HG02678 (cell line): ENCODE results near the gene SVEP1.

Experiments used
- ATAC-seq: cut with Tn5 transposase; IDR thresholded peaks from one replicate; pipeline ENCODE4 v1.9.1; 2021; ENCODE audit warnings: mild to moderate bottlenecking, moderate library complexity; ENCODE audit not compliant: unreplicated experiment

SVEP1 gene

DNA sequence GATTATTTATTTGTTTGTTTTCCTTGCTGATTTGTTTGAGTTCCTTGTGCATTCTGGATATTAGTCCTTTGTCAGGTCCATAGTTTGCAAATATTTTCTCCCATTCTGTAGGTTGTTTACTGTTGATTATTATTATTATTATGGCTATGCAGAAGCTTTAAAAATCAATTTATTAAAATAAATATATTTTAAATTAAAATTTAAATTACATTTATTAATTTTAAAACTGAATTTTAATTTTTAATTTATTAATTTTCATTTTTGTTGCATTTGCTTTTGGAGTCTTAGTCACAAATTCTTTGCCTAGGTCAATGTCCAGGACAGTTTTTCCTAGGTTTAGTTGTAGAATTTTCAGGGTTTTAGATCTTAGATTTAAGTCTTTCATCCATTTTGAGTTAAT, 50.9 kb downstream of the SVEP1 start:
- ATAC-seq = no peak

DNA sequence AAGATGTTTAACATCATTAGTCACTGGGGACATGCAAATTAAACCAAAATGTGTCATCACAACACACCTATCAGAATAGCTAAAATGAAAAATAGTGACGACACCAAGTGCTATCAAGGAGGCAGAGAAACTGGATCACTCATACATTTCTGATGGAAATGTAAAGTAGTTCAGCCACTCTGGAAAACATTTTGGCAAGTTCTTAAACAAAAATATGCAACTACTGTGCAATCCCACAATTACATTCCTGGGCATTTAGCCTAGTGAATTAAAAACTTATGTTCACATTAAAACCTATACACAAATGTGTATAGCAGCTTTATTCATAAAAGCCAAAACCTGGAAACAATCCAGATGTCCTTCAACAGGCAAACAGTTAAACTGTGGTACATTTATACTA, 53.1 kb downstream of the SVEP1 start:
- no peak for ATAC-seq

DNA sequence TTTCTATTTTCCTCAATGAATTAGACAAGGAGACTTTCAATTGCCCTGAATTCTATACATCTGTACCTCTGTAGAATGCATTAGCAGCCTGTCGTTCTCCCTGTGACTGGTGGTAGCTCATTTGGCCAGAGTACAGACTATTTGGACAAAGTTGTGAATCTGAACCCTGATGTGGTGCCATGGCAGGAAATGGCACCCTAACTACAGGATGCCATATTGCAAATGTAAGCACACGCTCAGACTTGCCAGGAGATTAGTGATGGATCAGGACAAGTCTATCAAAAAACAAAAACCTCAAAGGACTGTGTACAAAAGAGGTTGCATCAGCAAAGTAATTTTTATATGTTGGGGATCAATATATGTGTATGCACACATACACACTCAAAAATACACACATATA, 58.3 kb downstream of the SVEP1 start:
- ATAC-seq = no peak

DNA sequence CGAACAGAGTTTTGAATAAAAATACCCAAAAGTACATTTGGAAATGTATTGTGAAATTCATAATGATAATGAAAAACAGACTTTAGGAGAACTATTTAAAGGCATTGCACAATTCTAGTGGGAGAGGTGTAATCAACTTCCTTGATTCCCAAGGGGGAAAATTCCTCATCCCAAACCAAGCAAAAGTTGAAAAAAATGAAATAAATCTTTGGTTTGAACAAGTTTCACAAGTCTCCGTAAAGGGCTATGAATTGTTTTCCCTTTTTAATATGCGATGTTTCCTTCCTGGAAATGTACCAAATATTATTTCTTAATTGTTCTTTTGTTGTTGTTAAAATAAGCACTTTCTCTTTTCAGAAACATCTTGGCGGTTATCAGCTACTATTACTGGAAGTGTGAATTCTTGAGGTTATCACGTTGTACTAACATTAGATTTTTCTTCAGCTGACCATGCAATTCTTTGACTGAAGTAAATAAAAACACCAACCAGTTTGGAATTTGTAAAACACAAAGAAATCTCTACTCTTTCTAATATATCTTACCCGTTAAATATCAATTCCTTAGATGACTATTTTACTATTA, 59.3 kb downstream of the SVEP1 start:
- ATAC-seq = no peak

DNA sequence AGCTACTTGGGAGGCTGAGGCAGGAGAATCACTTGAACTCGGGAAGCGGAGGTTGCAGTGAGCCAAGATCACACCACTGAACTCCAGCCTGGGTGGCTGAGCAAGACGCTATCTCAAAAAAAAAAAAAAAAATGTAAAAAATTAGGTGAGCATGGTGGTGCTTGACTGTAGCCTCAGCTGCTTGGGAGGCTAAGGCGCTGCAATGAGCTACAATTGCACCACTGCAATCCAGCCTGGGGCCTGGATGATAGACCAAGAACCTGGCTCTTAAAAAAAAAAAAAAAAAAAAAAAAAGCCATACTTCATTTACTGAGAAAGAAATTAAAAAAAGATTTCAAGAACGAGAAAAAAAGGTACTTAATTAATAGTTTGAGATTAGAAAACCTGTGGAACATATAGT, 62.1 kb downstream of the SVEP1 start:
- ATAC-seq = no peak

DNA sequence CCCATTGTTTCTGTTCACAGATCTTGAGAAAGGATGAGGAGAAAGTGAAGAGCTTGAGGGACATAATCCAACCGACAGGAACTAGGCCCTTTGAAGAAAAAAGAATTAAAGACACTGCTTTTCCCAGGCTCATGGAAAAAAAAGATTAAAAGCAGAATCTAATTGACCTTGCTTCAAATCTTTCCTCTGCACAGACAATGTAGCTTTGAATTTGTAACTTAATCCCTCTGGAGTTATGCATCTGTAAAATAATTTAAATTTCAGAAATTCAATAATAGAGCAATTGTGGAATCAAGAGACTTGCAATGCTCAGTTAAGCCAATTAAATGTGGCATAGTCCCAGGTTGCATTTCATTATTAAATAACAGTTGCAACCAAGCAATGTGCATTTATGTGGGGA, 64.6 kb downstream of the SVEP1 start:
- no peak for ATAC-seq

DNA sequence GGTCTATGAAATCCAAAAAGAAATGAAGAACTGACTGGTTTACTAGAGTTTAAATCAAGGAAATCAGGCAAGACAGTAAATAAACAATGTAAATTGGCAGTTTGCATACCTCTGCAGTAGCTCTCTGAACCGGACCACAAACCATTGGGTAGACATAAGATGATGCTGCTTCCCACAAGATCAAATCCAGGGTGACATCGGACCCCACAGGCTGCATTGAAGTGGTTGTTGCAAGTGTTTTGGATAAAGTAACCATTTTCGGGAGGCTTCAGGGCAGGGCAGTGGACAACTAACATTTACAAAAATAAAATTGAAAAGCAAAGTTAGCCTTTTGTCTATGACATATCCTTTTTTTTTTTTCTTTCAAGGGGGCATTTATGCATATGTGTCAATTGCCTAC, 66.7 kb downstream of the SVEP1 start:
- ATAC-seq = no peak

DNA sequence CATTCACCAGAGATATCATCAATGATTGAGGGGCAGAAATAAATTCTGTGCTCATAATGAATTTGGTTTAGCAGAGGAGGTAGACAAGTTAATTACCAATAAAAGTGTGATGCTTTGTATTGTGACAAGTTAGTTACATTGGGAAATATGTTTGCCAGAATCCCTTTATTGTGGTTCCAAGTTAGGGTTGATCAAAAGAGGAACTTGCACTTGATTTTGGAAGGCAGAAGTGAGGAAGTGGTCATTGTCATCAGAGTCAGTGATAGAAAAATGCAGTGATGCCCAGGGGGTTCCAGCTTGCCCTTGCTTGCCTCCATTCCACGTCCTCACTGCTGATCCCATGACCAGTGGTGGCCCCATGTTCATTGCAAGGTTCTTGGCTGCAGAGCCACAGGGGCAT, 69.7 kb downstream of the SVEP1 start:
- no peak for ATAC-seq

DNA sequence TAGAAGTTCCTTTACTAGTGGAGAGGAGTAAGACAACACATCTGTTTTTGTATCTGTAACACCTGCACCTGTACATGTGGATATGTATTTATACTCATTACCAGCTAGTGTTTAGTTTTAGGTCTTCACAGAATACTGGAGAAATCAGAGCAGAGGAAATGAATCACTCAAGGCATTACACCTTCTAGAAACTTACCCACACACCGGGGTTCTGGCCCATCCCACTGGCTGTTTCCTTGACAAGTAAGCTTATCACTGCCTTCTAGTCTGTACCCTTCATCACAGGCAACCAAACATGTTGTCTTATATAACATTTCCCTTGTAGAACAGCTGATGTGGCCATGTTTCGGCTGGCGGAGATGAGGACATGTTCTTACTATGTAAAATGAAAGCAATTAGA, 76.7 kb downstream of the SVEP1 start:
- ATAC-seq = no peak

DNA sequence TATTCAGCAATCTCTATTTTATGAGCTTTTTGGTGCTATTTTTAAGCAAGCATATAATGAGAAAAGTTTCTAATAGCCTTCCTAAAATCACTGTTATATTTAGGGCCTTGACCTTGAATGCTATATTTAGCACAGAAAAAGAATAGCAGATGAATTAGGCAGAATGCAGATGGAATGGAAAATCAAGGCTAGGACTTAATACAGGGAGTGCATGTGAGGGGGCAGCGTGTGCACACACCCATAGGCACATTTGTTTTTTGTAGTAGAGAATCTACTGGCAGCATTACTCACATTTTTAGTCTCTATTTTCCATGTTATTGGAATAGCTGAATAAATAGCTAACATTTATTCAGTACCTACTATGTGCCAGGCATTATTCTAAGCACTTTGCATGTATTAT, 79.9 kb downstream of the SVEP1 start:
- no peak for ATAC-seq

DNA sequence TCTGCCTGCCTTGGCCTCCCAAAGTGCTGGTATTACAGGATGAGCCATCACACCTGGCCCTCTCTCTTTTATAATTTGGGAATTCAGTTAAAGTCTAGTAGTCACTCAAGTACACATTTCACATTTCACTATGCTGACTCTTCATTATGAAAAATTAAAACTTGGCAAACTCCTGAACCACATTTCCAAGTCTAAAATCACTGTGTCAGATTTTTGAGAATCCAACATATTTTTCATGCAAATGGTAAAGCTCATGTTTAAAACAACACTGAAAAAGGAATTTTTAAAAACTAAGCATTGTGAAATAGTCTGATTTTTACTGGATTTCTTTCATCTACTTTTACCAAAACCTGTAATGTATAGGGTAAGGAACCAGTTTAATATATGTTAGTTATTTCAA, 92.3 kb downstream of the SVEP1 start:
- ATAC-seq = no peak

DNA sequence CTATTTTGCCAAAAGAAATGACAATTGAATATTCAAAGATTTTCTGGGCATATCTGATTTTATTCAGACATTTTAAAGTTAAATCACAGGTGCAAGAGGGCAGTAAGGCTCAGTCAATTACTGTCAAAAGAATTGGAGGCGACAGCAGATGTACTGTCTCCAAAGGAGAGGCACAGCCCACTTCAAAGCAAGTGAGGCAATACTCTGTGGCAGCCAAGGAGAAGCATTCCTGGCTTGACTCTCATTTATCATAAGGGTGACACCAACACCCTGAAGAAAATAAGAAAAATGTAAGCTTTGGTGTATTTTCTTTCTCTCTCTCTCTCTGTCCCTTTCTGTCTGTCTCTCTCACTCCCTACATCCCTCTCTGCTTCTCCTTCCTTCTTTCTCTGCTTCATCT, 93.3 kb downstream of the SVEP1 start:
- no peak for ATAC-seq

DNA sequence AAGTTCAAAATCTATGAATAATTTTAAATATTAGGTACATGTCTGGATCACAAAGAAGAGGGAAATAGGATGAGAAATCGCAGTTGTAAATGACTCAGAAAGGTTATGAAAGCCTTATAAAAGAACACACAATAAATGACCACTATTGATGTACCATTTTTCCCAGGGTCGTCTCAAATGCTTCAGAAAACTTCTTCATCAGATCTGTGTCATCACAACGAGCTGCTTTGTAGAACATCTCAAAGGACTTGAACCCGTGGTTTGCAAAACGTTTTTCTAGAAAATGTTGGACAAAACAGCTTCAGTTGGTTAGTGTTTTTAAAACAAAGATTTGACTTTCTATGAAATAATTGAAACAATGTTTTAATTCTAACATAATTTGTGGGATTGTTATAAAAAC, 100.1 kb downstream of the SVEP1 start:
- no peak for ATAC-seq

DNA sequence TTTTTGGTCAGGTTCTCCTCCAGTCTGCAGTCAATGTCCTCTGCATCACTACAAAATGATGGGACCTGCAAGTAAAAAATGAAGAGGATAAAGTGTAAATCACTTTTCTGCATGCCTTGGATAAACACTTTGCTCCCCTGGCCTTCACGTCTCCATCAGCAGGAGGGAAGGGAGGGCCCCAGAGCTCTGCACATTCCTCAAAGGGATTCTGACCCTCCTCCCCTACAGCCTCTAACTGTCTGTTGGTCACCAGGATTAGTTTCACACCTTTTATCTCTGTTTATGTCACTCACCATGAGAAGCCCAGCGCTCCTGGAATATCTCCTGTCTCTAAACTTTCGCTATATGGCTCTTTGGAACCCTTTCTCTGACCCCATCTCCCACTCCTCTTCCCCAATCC, 103.3 kb downstream of the SVEP1 start:
- no peak for ATAC-seq

DNA sequence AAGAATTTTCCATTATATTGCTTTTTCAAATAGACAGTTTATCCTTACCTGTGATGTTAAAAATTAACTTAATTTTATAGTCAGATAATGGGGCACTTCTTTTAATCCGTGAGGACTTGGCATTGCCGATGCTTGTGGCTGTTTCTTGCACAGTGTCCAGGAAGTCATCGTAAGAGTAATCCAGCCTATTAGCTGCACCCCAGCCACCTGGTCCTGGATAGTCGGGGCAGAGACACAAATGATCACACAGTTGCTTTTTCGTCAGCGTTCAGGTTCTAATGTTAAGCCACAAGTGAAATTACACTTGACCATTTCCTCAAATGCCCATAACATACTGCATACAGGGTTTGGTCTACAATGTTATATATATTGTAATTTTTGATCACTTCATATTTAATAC, 107.4 kb downstream of the SVEP1 start:
- ATAC-seq = no peak

DNA sequence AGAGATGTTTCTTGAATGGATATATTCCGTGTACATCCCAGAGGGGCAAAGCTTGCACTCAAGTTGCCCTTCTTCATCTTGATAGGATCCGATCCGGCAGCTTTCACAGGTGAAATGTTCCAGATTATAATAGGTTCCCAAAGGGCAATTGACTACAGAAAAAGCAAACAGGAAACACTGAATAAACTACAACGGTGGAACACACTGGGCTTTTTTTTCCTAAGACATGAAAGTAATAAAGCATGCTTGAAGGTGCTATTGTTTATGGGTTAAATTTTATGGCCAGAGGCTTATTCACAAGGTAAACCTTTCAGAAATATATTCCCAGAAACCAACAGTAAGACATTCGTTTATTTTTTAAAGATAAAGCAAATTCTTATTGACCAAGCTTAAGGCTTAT, 110.6 kb downstream of the SVEP1 start:
- no peak for ATAC-seq

DNA sequence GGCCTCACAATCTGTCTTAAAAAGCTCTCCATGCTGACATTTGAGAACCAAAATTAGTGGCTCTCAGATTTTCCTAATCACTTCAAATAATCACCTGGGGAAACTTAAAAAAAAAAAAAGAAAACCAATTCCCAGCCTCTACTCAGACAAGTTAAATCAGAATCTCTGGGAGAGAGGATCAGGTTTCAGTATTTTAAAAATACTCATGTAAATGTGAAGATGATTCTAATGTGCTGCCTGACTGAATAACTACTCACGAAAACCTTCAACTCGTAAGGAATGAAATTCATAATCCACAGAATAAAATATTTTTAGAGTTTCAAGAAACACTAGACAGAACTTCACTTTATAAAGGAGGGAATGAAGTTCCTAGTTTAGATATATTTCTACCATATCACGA, 114.4 kb downstream of the SVEP1 start:
- ATAC-seq = no peak

DNA sequence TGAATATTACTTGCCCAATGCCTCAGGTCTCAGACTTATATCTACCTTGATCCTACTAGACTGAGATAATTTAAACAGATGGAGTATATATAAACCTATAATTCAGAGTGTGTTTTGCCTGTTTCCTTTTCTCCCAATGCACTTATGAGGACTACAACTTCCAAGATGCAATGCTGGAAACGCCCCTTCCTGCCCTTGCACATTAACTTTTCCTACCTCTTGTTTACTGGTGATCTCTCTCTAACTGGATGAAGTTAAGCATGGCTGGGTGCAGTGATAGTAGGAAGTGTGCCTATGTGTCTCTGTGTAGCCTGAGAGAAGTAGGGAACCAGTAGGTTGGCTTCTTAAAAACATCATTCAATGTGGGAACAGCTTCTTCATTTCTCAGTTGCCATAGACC, 115.2 kb downstream of the SVEP1 start:
- ATAC-seq = no peak

DNA sequence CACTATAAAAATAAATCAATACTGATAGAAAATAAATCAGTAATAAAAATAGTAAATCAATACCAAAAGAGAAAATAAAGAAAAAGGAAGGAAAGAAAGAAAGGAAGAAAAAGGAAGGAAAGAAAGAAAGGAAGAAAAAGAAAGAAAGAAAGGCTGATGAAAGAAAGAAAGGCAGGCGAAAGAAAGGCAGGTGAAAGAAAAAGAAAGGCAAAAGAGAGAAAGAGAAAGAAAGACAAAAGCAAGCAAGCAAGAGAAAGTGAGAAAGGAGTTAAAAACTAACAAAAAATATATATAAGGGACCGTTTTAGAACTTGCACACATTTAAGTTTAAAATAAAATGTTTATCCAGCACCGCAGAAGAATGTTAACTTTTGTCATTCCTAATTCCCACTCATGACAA, 116.0 kb downstream of the SVEP1 start:
- no peak for ATAC-seq

DNA sequence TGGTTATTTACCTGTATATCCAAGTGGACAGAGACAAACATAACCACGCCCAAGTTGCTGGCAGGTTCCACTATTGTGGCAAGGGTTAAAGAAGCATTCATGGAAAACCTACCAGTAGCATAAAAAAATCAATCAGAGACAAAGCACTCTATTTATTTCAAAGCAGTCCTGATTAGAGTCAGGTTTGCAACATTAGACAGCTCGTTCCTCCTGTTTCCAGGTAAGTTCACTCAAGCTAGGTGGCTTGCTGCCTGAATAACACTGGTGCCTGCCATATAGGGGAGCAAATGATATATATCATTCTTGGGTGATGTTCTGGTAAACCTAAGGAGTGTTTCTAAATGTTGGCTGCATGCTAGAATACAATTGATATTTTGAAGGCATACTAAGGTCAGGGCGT, 122.3 kb downstream of the SVEP1 start:
- no peak for ATAC-seq

DNA sequence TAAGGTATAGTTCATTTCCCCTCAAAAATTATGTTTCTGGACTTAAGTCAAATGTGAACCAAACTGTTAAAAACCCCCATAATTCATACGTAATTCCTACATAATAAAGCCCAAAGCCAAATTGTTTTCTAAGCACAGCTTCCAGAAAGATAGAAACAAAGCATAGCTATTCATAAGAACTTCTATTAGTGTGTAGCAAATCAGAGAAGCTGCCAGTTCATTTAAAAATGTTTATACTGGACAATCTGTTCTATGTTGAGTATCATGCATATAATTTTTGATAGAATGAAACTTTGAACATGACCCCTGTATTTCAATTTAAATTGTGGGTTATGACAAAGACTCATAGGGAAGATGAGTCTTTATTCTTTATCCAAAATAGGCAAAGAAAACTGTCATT, 122.9 kb downstream of the SVEP1 start:
- no peak for ATAC-seq

DNA sequence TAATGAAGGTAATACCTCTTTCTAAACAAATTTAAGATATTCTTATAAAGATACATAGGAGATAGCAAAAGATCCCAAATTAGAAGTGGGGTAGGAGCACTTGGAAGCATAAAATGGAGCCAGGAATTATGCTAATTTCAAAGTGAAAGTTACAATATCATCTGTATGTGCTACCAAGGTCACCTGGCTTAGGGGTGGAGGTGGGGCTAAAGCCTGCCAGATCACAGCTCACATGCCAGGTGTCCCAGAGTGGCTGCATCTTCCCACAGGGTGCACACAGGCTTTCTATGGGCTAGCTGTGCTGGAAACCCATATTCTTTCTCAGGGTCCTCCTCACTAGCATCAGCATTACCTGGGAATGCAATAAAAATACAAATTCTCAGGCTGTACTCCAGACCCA, 123.7 kb downstream of the SVEP1 start:
- ATAC-seq = no peak

DNA sequence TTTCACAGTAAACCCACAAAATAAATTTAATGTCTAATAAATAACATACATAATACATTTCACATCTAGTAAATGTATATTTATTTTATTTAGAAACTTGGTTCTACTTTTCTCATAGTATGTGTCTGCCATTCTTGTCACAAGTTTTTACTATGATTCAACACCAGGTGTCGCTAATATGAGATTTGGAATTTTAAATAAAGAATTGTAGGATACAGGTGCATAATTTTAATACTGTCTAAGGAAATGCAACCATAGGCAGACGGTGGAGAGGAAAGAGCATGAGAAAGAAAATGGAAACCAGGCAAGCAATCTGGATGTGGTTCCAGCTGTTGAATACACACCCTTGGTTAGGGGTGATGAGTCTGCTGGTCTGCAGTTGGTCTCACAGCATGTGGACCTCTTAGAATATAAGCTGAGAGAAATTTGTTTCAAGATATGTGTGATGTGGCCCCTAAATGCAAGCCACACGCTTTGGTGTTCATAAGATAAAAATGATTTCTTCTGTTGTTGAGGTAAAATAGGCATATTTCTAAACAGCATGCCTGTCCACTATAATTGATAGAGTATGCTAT, 127.2 kb downstream of the SVEP1 start:
- no peak for ATAC-seq
